Measurements from ENCODE around the gene SCN1A.

The SCN1A gene

DNA sequence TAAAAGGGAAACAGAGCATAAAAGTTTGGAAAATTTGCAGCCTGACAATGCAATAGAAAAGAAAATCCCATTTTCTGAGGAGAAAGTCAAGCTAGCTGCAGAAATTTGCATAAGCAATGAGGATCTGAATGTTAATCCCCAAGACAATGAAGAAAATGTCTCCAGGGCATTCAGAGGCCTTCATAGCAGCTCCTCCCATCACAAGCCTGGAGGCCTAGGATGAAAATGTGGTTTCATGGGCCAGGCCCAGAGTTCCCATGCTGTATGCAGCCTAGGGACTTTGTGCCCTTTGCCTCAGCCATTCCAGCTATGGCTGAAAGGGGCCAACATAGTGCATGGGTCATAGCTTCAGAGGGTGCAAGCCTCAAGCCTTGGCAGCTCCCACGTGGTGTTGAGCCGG is 10.3 kb upstream of the SCN1A start:
- no peak for TF ChIP-seq CTCF (conservative IDR thresholded peaks at IDR 0.05; ENCODE audit: low read depth, low read length)
- no peak for DNase-seq (ENCODE audit: low read depth)

DNA sequence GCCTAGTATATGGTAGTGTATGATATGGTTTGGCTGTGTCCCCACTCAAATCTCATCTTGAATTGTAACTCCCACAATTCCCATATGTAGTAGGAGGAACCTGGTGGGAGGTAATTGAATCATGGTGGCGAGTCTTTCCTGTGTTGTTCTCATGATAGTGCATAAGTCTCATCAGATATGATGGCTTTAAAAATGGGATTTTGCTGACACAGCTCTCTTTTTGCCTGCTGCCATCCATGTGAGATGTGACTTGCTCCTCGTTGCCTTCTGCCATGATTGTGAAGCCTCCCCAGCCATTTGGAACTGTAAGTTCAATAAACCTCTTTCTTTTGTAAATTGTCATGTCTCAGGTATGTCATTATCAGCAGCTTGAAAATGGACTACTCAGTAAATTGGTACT is 9.5 kb upstream of the SCN1A start:
- no peak for TF ChIP-seq CTCF (conservative IDR thresholded peaks at IDR 0.05; ENCODE audit: low read depth, low read length)
- no peak overlapping the region for H3K4me3 ChIP-seq (ENCODE audit: low read depth, low read length)
- no peak for DNase-seq (ENCODE audit: low read depth)

More for the DNA sequence above, 10.3 kb upstream of the SCN1A start:
- no peak overlapping the region for H3K4me3 ChIP-seq (ENCODE audit: low read depth, low read length)

DNA sequence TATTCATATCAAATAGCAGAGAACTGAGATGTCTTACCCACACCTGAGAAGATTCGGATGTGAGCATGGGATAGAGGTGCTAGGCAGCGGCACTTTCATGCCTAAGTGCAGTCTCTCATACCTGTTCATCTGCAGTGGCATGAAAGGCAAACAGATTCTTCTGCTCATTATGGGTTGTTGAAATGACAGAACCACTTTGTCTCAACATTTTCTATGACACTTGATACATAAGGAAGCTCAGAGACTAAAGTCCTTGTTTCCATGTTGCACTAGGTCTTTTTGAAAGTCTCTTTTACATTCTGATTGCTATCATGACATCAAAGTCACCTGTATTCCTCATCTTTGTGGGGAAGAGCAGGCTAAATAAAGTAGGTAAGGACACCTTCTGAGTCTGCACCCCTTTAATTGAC is 8.0 kb upstream of the SCN1A start:
- no peak for DNase-seq (ENCODE audit: low read depth)
- TF ChIP-seq CTCF (conservative IDR thresholded peaks at IDR 0.05; ENCODE audit: low read depth, low read length) = no peak
- H3K4me3 ChIP-seq (ENCODE audit: low read depth, low read length) = no peak overlapping the region

- no peak for TF ChIP-seq CTCF (conservative IDR thresholded peaks at IDR 0.05; ENCODE audit: low read depth, low read length)
- no peak for DNase-seq (ENCODE audit: low read depth)
- no peak overlapping the region for H3K4me3 ChIP-seq (ENCODE audit: low read depth, low read length)
Observed at GRCh38 chr2:166135152-166135848, 7.5 kb upstream of the SCN1A start.

DNA sequence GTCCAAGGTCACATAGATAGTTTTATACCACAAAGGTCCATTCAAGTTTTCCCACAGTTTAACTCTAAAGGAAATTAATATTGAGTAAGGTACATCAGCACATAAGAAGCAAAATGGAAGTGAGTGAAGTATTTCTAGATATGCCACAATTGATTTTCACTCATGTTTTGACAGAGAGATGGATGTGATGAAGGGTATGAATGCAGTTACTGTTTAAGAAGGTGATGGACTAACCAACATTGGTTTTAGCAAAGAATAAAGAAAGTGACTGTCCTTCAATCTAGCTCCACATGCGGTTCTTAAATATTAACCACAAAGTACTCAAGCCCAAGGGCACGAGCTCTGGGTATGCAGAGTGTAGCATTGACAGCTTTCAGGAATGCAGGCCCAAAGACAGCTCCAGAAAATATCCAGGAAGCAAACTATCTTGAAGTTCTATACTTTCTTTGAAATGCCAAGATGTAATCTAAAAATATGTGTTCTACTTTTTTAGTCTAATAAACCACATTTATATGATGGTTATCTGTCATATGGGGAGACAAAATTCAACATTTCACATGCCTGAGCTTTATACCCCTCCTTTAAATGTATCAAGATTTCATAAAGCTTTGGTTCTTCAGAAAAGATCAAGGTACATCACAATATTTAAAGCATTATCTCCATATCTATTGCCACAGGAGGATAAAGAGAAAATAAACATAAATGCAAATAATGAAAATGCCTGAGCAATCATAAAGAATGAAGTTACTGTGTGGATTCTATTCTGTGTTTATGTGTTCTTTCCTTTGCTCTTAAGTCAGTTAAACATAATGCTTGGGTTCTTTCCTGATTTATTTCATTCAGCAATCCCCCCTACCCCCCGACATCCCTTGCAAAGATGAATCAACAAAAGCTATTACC is 6.7 kb upstream of the SCN1A start:
- DNase-seq (ENCODE audit: low read depth) = no peak
- TF ChIP-seq CTCF (conservative IDR thresholded peaks at IDR 0.05; ENCODE audit: low read depth, low read length) = no peak
- no peak overlapping the region for H3K4me3 ChIP-seq (ENCODE audit: low read depth, low read length)

GRCh38 chr2:166133653-166134052 is 5.8 kb upstream of the SCN1A start:
- TF ChIP-seq CTCF (conservative IDR thresholded peaks at IDR 0.05; ENCODE audit: low read depth, low read length) = no peak
- H3K4me3 ChIP-seq (ENCODE audit: low read depth, low read length) = no peak overlapping the region
- no peak for DNase-seq (ENCODE audit: low read depth)

Measured in choroid plexus epithelial cell (primary cell).